GM23338 (cell line): Measurements from ENCODE around the gene OMP. TPM values are rescaled to one million over a fixed set of nuclear protein-coding genes. Genes with fewer than 3 reads are reported as not detected.

Experiments
- ATAC-seq: fragments of 200-7000 bp; cut with Tn5 transposase; 3 replicates; pipeline ENCODE4 v1.9.1; 2020
- DNase-seq: peaks from one replicate; pipeline ENCODE4 v3.0.0-alpha.2; 2015; ENCODE audit warnings: low spot score
- H2AFZ ChIP-seq: fragments of 200-600 bp; sonication (generic); 2 replicates; pipeline ENCODE4 v1.8.0; 2016; ENCODE audit warnings: antibody characterized with exemption, mild to moderate bottlenecking, moderate library complexity
- H3F3A ChIP-seq: fragments of 200-600 bp; sonication (generic); replicated peaks from 2 replicates; pipeline ENCODE4 v1.8.0; 2017; ENCODE audit warnings: antibody characterized with exemption, mixed run types, low read depth
- H3K27ac ChIP-seq: fragments of 200-600 bp; sonication (generic); 2 replicates; pipeline ENCODE4 v1.6.1; 2016; ENCODE audit warnings: low read depth
- H3K27me3 ChIP-seq: fragments of 200-600 bp; sonication (generic); 2 replicates; pipeline ENCODE4 v1.8.0; 2016; ENCODE audit warnings: mild to moderate bottlenecking, mixed run types, moderate library complexity; ENCODE audit not compliant: insufficient read depth
- H3K36me3 ChIP-seq: fragments of 200-600 bp; sonication (generic); 2 replicates; pipeline ENCODE4 v1.8.0; 2016; ENCODE audit warnings: mild to moderate bottlenecking; ENCODE audit not compliant: insufficient read depth
- H3K4me1 ChIP-seq: fragments of 200-600 bp; sonication (generic); 2 replicates; pipeline ENCODE4 v1.8.0; 2016; ENCODE audit warnings: mild to moderate bottlenecking, moderate library complexity; ENCODE audit not compliant: insufficient read depth
- H3K4me2 ChIP-seq: fragments of 200-600 bp; sonication (generic); 2 replicates; pipeline ENCODE4 v1.7.1; 2017; ENCODE audit warnings: mixed run types
- H3K4me3 ChIP-seq: fragments of 200-600 bp; sonication (generic); 2 replicates; pipeline ENCODE4 v1.6.1; 2016; ENCODE audit warnings: mixed run types
- H3K79me2 ChIP-seq: fragments of 200-600 bp; sonication (generic); replicated peaks from 2 replicates; pipeline ENCODE4 v1.8.0; 2017; ENCODE audit warnings: mild to moderate bottlenecking; ENCODE audit not compliant: insufficient read depth
- H3K9me2 ChIP-seq: fragments of 200-600 bp; sonication (generic); 2 replicates; pipeline ENCODE4 v1.8.0; 2017; ENCODE audit not compliant: insufficient read depth
- H4K20me1 ChIP-seq: fragments of 200-600 bp; sonication (generic); replicated peaks from 2 replicates; pipeline ENCODE4 v1.8.0; 2017; ENCODE audit warnings: mild to moderate bottlenecking; ENCODE audit not compliant: insufficient read depth
- H3K27ac Mint-ChIP-seq: 2 replicates; pipeline ENCODE4 v1.8.0; 2020; ENCODE audit warnings: inconsistent platforms, mild to moderate bottlenecking, moderate library complexity, mixed read lengths
- H3K27me3 Mint-ChIP-seq: 3 replicates; pipeline ENCODE4 v1.8.0; 2022; ENCODE audit warnings: low read depth, mild to moderate bottlenecking, moderate library complexity, mixed read lengths, inconsistent platforms; ENCODE audit not compliant: insufficient read depth, poor library complexity
- H3K36me3 Mint-ChIP-seq: 3 replicates; pipeline ENCODE4 v1.8.0; 2021; ENCODE audit warnings: low read depth, mild to moderate bottlenecking, inconsistent platforms, moderate library complexity, mixed read lengths
- H3K4me1 Mint-ChIP-seq: 3 replicates; pipeline ENCODE4 v1.8.0; 2020; ENCODE audit warnings: mild to moderate bottlenecking, inconsistent platforms, mixed read lengths
- H3K4me3 Mint-ChIP-seq: 3 replicates; pipeline ENCODE4 v1.8.0; 2021; ENCODE audit warnings: moderate library complexity, mild to moderate bottlenecking, inconsistent platforms, mixed read lengths
- H3K9me3 Mint-ChIP-seq: 3 replicates; pipeline ENCODE4 v1.8.0; 2020; ENCODE audit warnings: moderate library complexity, mild to moderate bottlenecking, inconsistent platforms, mixed read lengths
- CREB1 ChIP-seq: fragments of 250-450 bp; sonication (Bioruptor Pico); IDR thresholded peaks from 2 replicates; pipeline ENCODE4 v1.5.0; 2020; ENCODE audit warnings: low read depth, mild to moderate bottlenecking, moderate library complexity
- CTCF ChIP-seq, 2 experiments: fragments of 200-600 bp in 1 of 2; sonication (generic) in 1 of 2; conservative IDR thresholded peaks; 2 replicates each; pipeline versions ENCODE4 v1.5.1 to v1.6.1; 2016 to 2017; ENCODE audit warnings: antibody characterized with exemption in 2 of 2, low read depth in 2 of 2, mild to moderate bottlenecking in 2 of 2, moderate library complexity in 1 of 2
- ETS1 ChIP-seq: IDR thresholded peaks from 2 replicates; pipeline ENCODE4 v1.6.1; 2016; ENCODE audit warnings: antibody characterized with exemption
- EZH2 ChIP-seq: fragments of 200-600 bp; sonication (generic); IDR thresholded peaks from one replicate; pipeline ENCODE4 v1.8.0; 2017; ENCODE audit warnings: antibody characterized with exemption, mild to moderate bottlenecking, low read depth; ENCODE audit not compliant: unreplicated experiment
- EZH2phosphoT487 ChIP-seq: fragments of 200-600 bp; sonication (generic); IDR thresholded peaks from one replicate; pipeline ENCODE4 v1.8.1; 2018; ENCODE audit warnings: antibody characterized with exemption; ENCODE audit not compliant: unreplicated experiment
- JUNB ChIP-seq: IDR thresholded peaks from one replicate; pipeline ENCODE4 v1.6.1; 2016; ENCODE audit warnings: antibody characterized with exemption; ENCODE audit not compliant: unreplicated experiment
- NANOG ChIP-seq: IDR thresholded peaks from 2 replicates; pipeline ENCODE4 v1.6.1; 2016; ENCODE audit warnings: antibody characterized with exemption, borderline replicate concordance
- POLR2AphosphoS5 ChIP-seq: IDR thresholded peaks from 2 replicates; pipeline ENCODE4 v1.6.1; 2016; ENCODE audit warnings: antibody characterized with exemption, low read depth
- REST ChIP-seq: IDR thresholded peaks from one replicate; pipeline ENCODE4 v1.6.1; 2018; ENCODE audit warnings: antibody characterized with exemption; ENCODE audit not compliant: unreplicated experiment
- STAT1 ChIP-seq: IDR thresholded peaks from one replicate; pipeline ENCODE4 v1.6.1; 2016; ENCODE audit warnings: antibody characterized with exemption; ENCODE audit not compliant: unreplicated experiment
- ZNF114 ChIP-seq: fragments of 250-450 bp; sonication (Bioruptor Pico); IDR thresholded peaks from 2 replicates; pipeline ENCODE4 v1.5.0; 2020; ENCODE audit warnings: mild to moderate bottlenecking, moderate library complexity
- ZNF331 ChIP-seq: fragments of 250-450 bp; sonication (Bioruptor Pico); IDR thresholded peaks from 2 replicates; pipeline ENCODE4 v1.5.0; 2020; ENCODE audit warnings: low read depth, mild to moderate bottlenecking, moderate library complexity
- ZNF462 ChIP-seq: fragments of 250-450 bp; sonication (Bioruptor Pico); IDR thresholded peaks from 2 replicates; pipeline ENCODE4 v1.5.0; 2020; ENCODE audit warnings: mild to moderate bottlenecking, moderate library complexity
- polyA plus RNA-seq: library from polyadenylated mRNA; unstranded; fragments of >200 nt; fragmentation: Nextera tagmentation; extraction: Ambion mirVana; gene quantifications from 2 replicates; pipeline ENCODE4 v1.2.1, GENCODE V29; 2016
- total RNA-seq: library from RNA; depleted of rRNA; stranded (reverse); fragments of >200 nt; shearing (Covaris generic); gene quantifications from 2 replicates; pipeline ENCODE4 v1.2.3, GENCODE V29; 2014

OMP gene
- total and polyA plus RNA-seq, 2 experiments from 2014 or later: 1.0 TPM; not detected in 1

GRCh38 chr11:77123591-77123990 lies 21.0 kb downstream of the OMP start:
- Histone ChIP-seq H3F3A (0 out of 2 replicates have a peak, but pooled peaks cover 4% of the 10 kb centered on the region), H3K4me1 (peaks cover 8% of the 10 kb centered on the region), H3K9me2 (no peaks in the 10 kb centered on the region), H3K4me3 (no peak overlapping the region), H3K36me3 (no peaks in the 10 kb centered on the region), H2AFZ (no peak overlapping the region), H3K27ac (no peak overlapping the region), H3K27me3 (no peaks in the 10 kb centered on the region), H3K4me2 (no peak overlapping the region), H4K20me1 (no peaks in the 10 kb centered on the region; the same call in 1 of the 2 replicates), H3K79me2 (no peaks in the 10 kb centered on the region)
- DNase-seq (no peak), ATAC-seq (no peak)
- no peak for TF ChIP-seq EZH2phosphoT487
- no peak for TF ChIP-seq ETS1
- TF ChIP-seq JUNB: no peak
- no peak for TF ChIP-seq STAT1
- TF ChIP-seq NANOG: no peak
- no peak for TF ChIP-seq POLR2AphosphoS5
- no peak for TF ChIP-seq REST
- no peak for TF ChIP-seq CREB1 (CRISPR knock-in tag)
- no peak for TF ChIP-seq ZNF462 (CRISPR knock-in tag)
- TF ChIP-seq EZH2: no peak
- no peak for TF ChIP-seq ZNF114
- no peak for TF ChIP-seq CTCF (conservative IDR thresholded peaks at IDR 0.05; ENCODE audit: low read depth in 2 of 2)
- TF ChIP-seq ZNF331 (CRISPR knock-in tag): no peak
- no peak overlapping the region for H3K4me3 Mint-ChIP-seq
- H3K27me3 Mint-ChIP-seq: peaks cover 19% of the 10 kb centered on the region
- H3K9me3 Mint-ChIP-seq: no peaks in the 10 kb centered on the region
- H3K27ac Mint-ChIP-seq: no peak overlapping the region
- H3K36me3 Mint-ChIP-seq: peaks cover 5% of the 10 kb centered on the region; the same call in 1 of the 3 replicates
- H3K4me1 Mint-ChIP-seq: peaks cover 19% of the 10 kb centered on the region
